Erythroblast (primary cell): ENCODE data around the gene IFI27L2.

Experiments
- GATA1 ChIP-seq: IDR thresholded peaks from 2 replicates; pipeline ENCODE4 v1.6.1; 2011; ENCODE audit warnings: low read depth, mild to moderate bottlenecking, control low read depth, low read length, moderate library complexity
- POLR2A ChIP-seq: IDR thresholded peaks from 2 replicates; pipeline ENCODE4 v1.6.1; 2011; ENCODE audit warnings: mild to moderate bottlenecking, low read length

GRCh38 chr14:94101748-94102147, 27.7 kb downstream of the IFI27L2 start:
- TF ChIP-seq POLR2A: no peak
- no peak for TF ChIP-seq GATA1
